ENCODE results near the gene CHRNA4. TPM values are rescaled to one million over a fixed set of nuclear protein-coding genes. Genes with fewer than 3 reads are reported as not detected.

The CHRNA4 gene
- total RNA-seq, 2 donors from 2014 or later, result 0.46 TPM; not detected in 1

DNA sequence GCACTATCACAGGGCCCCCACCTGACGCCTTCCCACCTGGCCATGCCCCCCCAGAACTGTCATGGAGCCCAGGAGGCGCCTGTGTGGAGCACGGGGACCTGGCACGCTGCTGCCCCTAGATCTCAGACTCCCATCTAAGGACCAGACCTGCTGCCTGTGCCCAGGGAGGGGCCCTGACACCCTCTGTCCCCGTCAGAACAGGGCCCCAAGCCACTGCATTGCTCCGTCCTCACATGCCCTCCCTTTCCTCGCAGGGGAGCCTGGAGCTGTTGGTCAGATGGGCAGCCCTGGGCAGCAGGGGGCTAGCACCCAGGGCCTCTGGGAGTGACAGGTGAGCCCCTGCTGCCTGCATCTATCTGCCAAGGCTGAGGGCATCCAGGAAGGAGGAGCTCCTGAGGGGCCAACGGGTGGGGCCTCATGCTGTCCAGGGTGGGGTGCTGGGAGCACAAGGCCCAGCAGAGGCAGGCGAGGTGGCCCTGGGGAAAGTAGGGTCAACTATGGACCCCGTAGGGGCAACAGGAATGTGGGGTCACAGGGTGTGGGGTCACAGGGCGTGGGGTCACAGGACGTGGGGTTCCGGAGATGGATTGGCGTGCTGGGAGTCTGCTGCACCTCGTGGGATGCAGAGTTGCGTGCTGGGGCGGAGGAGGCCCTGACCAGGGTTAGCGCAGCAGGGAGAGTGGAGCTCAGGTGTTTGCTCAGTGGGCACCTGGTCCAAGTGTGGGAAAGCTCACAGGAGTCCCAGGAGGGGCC, 31.6 kb downstream of the CHRNA4 start:
- no peak for DNase-seq
- no peak overlapping the region for H3K9ac ChIP-seq (ENCODE audit: extremely low read depth, low read length, poor library complexity, severe bottlenecking)
- Mint-ChIP-seq H3K4me3 (no peak overlapping the region), H3K27me3 (ENCODE audit: insufficient read depth) (no peaks in the 10 kb centered on the region), H3K36me3 (ENCODE audit: low read depth) (no peaks in the 10 kb centered on the region), H3K4me1 (no peaks in the 10 kb centered on the region), H3K27ac (no peak overlapping the region), H3K9me3 (peaks cover 12% of the 10 kb centered on the region)
- no peaks in the 10 kb centered on the region for H3K4me1 ChIP-seq (ENCODE audit: control insufficient read depth, insufficient read depth, low read length)
- H3K27me3 ChIP-seq (ENCODE audit: control insufficient read depth, insufficient read depth, low read length, poor library complexity, severe bottlenecking), result peaks cover 2% of the 10 kb centered on the region
- H3K9me3 ChIP-seq (ENCODE audit: control insufficient read depth, low read length), result peaks cover 5% of the 10 kb centered on the region
- no peak overlapping the region for H3K27ac ChIP-seq (ENCODE audit: low read depth, low read length)
- WGBS, 2 experiments (ENCODE audit: insufficient coverage in 1 of 2, insufficient read length in 1 of 2), result 89% methylated on average over 17 to 18 of the region's 18 CpGs
- H3K4me3 ChIP-seq (ENCODE audit: low read length), result no peak overlapping the region
- H3K36me3 ChIP-seq (ENCODE audit: control insufficient read depth, insufficient read depth, low read length), result no peaks in the 10 kb centered on the region
- TF ChIP-seq, protein P1, sequence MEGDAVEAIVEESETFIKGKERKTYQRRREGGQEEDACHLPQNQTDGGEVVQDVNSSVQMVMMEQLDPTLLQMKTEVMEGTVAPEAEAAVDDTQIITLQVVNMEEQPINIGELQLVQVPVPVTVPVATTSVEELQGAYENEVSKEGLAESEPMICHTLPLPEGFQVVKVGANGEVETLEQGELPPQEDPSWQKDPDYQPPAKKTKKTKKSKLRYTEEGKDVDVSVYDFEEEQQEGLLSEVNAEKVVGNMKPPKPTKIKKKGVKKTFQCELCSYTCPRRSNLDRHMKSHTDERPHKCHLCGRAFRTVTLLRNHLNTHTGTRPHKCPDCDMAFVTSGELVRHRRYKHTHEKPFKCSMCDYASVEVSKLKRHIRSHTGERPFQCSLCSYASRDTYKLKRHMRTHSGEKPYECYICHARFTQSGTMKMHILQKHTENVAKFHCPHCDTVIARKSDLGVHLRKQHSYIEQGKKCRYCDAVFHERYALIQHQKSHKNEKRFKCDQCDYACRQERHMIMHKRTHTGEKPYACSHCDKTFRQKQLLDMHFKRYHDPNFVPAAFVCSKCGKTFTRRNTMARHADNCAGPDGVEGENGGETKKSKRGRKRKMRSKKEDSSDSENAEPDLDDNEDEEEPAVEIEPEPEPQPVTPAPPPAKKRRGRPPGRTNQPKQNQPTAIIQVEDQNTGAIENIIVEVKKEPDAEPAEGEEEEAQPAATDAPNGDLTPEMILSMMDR (conservative IDR thresholded peaks at IDR 0.05), result no peak

DNA sequence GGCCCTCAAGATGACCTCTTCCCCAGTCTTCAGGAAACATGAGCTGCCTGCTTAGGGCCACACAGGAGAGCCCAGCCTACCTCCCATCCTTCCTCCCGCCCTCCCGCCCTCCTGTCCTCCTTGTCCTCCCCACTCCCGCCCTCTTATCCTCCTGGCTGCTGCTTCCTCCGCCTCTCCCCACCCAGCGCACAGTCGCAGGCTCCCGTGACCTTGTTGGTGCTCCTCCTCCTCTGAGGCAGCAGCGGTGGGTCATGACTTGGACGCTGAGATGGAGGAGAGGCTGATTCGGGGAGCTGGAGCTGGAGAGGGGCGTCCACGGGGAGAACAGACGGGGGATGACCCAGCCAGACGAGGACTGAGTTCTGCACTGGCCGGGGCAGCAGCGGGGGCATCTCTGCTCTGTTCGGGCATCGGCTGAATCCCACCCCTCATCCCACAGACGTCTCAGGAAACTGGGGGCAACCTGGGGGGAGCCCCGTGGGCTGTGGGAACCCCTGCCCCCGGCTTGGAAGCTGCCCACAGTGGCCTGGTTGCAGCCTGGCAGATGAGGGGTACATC, 32.4 kb downstream of the CHRNA4 start:
- Mint-ChIP-seq H3K27me3 (ENCODE audit: insufficient read depth) (no peaks in the 10 kb centered on the region), H3K4me1 (no peaks in the 10 kb centered on the region), H3K4me3 (no peak overlapping the region), H3K36me3 (ENCODE audit: low read depth) (no peaks in the 10 kb centered on the region), H3K27ac (no peak overlapping the region), H3K9me3 (peaks cover 12% of the 10 kb centered on the region)
- Histone ChIP-seq H3K9me3 (ENCODE audit: control insufficient read depth, low read length) (peaks cover 5% of the 10 kb centered on the region), H3K4me3 (ENCODE audit: low read length) (no peak overlapping the region), H3K9ac (ENCODE audit: extremely low read depth, low read length, poor library complexity, severe bottlenecking) (no peak overlapping the region), H3K27ac (ENCODE audit: low read depth, low read length) (no peak overlapping the region), H3K27me3 (ENCODE audit: control insufficient read depth, insufficient read depth, low read length, poor library complexity, severe bottlenecking) (peaks cover 7% of the 10 kb centered on the region), H3K36me3 (ENCODE audit: control insufficient read depth, insufficient read depth, low read length) (no peaks in the 10 kb centered on the region), H3K4me1 (ENCODE audit: control insufficient read depth, insufficient read depth, low read length) (no peaks in the 10 kb centered on the region)
- TF ChIP-seq, protein P1 (conservative IDR thresholded peaks at IDR 0.05), result no peak
- DNase-seq, result no peak
- WGBS, 2 experiments (ENCODE audit: insufficient coverage in 1 of 2, insufficient read length in 1 of 2), result 79 to 88% methylated on average over 10 to 20 of the region's 21 CpGs

DNA sequence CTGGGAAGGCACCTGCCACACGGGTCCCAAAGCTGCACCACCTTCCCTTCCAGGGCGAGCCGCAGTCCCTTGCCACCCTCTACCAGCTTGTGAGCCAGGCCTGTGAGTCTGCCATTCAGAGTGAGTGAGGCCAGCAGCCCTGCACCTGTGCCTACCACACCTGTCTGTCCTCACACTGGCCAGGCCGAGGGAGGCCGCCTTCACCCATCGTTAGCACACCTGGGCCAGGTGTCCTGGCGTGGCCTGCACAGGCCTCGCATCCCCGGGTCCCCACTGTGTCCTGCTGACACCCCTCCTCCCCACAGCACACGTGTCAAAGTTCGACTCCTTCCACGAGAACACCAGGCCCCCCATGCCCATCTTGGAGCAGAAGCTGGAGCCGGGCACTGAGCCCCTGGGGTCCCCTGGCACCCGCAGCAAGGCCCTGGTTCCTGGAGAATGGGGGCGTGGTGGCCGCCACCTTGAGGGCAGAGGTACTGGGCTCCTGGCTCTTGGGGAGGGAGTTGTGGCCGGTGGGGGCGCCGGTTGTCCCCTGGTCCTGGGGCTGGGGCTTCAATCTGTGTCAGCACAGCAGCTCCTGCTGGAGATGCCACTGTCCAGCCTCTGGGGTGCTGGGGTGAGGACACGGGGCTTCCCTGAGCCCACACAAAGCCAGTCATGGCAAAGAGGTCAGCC, 33.0 kb downstream of the CHRNA4 start:
- H3K27me3 ChIP-seq (ENCODE audit: control insufficient read depth, insufficient read depth, low read length, poor library complexity, severe bottlenecking), result peaks cover 7% of the 10 kb centered on the region
- no peaks in the 10 kb centered on the region for H3K36me3 ChIP-seq (ENCODE audit: control insufficient read depth, insufficient read depth, low read length)
- no peaks in the 10 kb centered on the region for H3K4me1 ChIP-seq (ENCODE audit: control insufficient read depth, insufficient read depth, low read length)
- no peak for DNase-seq
- no peak overlapping the region for H3K9ac ChIP-seq (ENCODE audit: extremely low read depth, low read length, poor library complexity, severe bottlenecking)
- peaks cover 12% of the 10 kb centered on the region for H3K9me3 Mint-ChIP-seq
- H3K27ac ChIP-seq (ENCODE audit: low read depth, low read length), result no peak overlapping the region
- no peak overlapping the region for H3K4me3 ChIP-seq (ENCODE audit: low read length)
- no peaks in the 10 kb centered on the region for H3K4me1 Mint-ChIP-seq
- no peak overlapping the region for H3K4me3 Mint-ChIP-seq
- TF ChIP-seq, protein P1 (conservative IDR thresholded peaks at IDR 0.05), result no peak
- H3K9me3 ChIP-seq (ENCODE audit: control insufficient read depth, low read length), result peaks cover 5% of the 10 kb centered on the region
- WGBS, 2 experiments (ENCODE audit: insufficient coverage in 1 of 2, insufficient read length in 1 of 2), result 81 to 89% methylated on average over 8 to 20 of the region's 20 CpGs
- no peak overlapping the region for H3K27ac Mint-ChIP-seq
- H3K27me3 Mint-ChIP-seq (ENCODE audit: insufficient read depth), result no peaks in the 10 kb centered on the region
- no peaks in the 10 kb centered on the region for H3K36me3 Mint-ChIP-seq (ENCODE audit: low read depth)
